C4-2B (cell line): ENCODE data around the gene PPM1E.

Experiments used
- CTCF ChIP-seq: fragments of 450-650 bp; conservative IDR thresholded peaks from 2 replicates; pipeline ENCODE4 v1.5.1; 2017; ENCODE audit warnings: mild to moderate bottlenecking
- ZFX ChIP-seq: fragments of 450-650 bp; IDR thresholded peaks from 2 replicates; pipeline ENCODE4 v1.6.1; 2017

- TF ChIP-seq CTCF (no peak), ZFX (no peak)
Measured at GRCh38 chr17:58944166-58944565, 188.5 kb downstream of the PPM1E start.
